ENCODE measurements around the gene DPY19L1.
"Not testable (repeated sequence)": the region's sequence is repeated elsewhere in the genome, so short reads cannot be mapped to it uniquely, and the experiment has no call there.

The DPY19L1 gene

DNA sequence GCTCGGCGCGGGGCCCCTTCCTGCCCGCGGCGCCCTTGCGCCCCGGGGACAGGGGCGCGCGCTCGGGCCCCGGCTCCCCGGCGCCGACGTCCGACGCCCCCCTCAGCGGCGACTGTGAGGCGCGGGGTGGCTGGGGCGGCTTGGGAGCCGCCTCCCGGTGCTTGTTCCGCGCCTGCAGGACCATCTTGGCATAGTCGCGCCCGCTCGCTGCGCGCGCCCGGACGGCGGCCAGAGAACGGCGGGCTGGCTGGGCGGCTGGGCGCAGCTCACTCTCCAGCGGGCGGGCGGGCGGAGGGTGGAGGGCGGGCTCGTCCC, at the start of gene DPY19L1:
Gene DPY19L1, minus strand, starts transcription at position 275 of the 315 bp plus-strand sequence. Its CDS starts 91 bp downstream, at position 184.
- DNase-seq, result no peak

DNA sequence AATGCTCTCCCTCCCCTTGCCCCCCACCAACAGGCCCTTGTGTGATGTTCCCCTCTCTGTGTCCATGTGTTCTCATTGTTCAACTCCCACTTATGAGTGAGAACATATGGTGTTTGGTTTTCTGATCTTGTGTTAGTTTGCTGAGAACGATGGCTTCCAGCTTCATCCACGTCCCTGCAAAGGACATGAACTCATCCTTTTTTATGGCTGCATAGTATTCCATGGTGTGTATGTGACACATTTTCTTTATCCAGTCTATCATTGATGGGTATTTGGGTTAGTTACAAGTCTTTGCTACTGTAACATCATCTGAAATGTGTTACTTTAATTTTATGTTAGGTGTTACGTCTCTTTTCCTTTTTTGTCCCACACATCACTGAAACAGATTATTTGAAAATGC, 42.2 kb upstream of the DPY19L1 start:
- DNase-seq, result not testable (repeated sequence)

DNA sequence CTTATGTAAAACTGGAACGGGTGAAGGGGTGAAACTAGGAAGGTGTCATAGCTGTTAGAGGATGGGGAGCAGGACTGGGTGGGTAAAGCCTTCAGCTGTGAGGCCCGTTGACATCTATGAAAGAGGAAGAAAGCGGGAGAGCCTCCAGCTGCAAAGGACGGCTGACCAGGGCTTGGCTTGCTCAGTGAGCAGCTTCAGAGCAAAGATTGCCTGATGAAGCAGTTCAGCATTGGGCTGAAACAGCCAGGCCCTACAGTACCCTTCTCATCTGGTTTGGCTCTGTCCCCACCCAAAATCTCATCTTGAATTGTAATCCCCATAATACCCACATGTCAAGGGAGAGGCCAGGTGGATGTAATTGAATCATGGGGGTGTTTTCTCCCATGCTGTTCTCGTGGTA, 36.7 kb upstream of the DPY19L1 start:
- not testable (repeated sequence) for DNase-seq

DNA sequence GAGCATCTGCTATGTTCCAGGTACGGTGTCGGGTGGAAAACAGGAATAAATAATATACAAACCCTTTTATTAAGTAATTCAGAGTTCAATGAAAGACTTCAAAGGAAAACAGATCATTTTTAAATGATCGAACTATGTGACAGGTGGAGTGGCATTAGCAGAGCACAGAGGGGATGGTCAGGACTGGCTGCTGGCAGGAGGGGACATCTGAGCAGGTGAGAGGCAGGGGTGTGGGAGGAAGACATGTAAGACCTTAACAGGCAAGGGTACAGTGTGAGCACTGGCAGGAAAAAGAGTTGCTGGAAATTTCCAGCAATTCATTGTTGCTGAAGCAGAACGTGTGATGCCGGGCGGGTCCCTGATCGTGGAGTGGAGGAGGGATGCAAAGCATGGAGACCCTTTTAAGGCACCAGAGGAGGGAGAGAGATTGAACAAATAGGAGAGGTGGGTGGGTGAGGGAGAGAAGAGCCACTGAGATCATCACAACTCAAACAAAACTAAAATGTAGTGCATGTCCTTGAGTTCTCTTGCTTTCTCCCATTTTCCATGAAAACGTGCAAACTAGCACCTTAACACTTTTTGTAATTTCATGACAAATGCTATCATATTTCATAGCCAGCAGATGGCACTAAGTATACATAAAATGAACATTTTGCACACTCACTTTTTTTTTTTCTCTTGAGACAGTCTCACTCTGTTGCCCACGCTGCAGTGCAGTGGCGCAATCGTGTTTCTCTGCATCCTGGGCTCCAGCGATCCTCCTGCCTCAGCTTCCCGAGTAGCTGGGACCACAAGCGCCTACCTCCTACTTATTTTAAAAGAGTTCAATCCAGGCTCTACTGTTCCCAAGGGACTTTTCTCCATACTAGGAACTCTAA, 35.9 kb upstream of the DPY19L1 start:
- DNase-seq, result not testable (repeated sequence)

DNA sequence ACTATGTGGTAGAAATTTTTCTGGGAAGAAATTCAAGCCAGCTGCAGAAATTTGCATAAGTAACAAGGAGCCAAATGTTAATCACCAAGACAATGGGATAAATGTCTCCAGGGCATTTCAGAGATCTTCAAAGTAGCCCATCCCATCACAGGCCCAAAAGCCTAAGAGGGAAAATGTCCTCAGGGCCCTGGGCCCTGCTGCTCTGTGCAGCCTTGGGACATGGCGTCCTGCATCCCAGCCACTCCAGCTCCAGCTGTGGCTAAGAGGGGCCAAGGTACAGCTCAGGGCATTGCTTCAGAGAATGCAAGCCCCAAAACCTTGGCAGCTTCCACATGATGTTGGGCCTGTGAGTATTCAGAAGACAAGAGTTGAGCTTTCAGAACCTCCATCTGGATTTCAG, 31.8 kb upstream of the DPY19L1 start:
- DNase-seq, result not testable (repeated sequence)

DNA sequence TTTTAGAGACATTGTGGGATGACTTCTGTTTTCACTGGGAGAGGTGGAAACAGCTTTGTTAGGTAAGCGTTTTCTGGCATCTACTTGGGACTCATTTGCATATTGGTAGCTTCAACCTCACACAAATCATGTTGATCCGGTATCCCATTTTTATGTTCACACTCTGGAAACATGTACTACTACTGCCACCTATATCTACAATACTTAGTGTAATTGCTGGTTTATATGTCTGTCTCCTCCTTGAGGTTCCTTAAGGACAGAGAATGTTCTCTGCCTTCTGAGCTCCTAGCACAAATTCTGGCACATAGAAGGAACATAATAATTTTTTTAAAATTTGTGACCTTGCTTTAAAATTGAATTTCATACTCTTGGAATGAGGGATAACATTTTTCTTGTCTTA, 28.1 kb upstream of the DPY19L1 start:
- not testable (repeated sequence) for DNase-seq

DNA sequence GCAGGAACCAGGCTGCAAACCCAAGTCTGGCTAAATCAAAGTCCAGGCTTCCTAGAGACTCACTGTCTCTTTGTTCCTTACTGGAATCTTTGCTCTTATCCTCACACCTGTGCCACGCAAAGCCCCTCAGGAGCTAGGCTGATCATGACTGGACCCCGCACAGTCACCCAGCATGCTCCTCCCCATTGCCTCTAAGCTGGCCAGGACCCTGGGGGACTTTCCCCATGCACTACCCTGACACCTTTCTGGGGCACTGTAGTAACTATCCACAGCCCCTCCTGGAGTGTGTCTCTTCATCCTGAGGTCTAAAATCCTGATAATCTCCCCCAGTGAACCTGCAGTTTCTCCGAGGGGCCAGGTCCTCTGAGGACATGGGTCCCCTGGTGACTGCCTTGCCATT, 21.3 kb upstream of the DPY19L1 start:
- not testable (repeated sequence) for DNase-seq

DNA sequence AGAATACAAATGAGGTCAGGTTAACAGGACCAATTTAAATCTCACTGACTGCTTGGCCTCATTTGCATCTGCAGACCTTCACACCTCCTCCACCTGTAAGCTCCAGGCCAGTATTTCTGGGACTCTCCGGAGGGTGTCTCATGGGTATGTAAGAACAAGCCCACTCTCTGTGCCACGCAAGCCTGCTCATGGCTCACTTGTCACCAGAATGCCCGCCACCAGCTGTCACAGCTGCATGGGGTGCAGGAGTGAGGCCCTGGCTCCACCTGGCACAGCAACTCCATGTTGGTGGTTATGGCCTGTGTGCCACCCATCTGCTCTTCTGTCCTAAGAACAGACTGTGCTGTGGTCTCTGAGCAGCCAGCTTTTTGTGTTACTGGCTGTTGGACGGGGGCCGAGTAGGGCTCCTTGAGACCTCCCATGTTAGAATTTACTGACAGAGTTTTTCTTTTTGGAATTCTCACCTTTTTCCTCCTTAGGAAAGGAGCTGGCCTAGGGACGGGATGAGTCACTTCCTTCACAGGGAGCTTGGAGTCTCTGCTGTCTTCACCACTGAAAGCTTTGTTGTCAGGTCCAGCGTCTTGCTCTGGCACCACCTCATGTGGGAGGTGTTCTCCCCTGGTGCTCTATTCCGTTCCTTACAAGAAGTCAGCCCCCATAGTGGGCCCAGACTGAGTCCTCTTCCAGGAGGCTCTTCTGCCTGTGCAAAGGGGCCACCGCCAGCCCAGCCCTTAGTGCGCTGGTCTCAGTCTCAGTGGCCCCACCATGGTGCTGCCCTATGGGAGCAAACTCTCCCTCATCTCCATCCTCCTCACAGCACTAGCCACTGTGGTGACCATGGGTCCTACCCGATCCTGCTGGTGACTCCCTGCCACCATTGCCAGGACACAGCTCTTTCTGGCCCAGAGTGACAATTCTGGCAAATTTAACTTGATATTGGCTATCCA, 20.5 kb upstream of the DPY19L1 start:
- DNase-seq, result not testable (repeated sequence)

DNA sequence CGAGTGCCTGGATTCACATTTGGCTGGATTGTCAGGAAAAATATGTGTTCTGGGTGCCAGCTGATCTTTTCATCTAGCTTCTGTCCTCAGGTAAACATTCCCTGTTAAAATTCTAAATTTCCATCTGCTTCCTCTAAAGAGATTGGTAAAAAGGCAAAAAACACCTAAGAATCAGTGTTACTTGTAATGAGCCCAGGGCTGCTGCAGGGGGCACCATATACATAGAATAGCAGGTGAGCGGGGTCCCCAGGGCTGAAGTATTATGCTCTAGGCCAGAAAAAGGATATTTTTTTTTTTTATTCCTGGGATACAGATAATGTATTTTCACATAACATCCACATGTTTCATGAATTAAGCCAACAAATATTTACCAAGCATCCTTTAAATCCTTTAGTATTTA, 18.4 kb upstream of the DPY19L1 start:
- DNase-seq, result not testable (repeated sequence)

DNA sequence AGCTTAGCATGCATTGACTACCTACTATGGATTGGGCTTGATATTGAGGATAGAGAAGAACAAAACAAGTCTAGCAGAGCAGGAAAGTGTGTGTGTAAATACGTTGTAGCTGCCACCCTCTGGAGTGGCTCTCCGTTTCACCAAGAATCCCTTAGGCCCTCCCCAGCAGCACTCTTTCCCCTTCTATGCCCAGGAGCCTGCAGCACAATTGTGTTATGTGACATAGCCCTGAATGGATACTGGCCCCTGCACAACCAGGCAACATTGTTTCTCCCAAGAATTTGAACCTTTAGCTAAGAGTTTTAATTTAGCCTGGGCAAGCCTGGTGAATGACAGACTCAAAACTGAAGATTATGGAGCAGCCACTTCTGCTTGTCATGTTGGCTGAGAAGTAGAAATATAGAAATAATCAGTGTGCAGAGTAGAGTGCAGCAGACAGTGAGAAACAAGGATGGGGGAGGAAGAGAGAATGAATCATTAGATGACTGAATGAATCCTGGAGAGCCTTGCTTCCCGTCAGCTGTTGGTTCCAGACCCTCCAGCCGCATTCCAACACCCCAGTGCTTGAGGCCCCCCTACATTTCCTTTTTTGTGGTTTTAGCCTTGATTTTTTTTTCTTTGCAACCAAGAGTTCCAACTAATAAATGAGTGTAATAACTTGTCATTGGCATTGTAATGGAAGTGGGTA, 16.3 kb upstream of the DPY19L1 start:
- not testable (repeated sequence) for DNase-seq

DNA sequence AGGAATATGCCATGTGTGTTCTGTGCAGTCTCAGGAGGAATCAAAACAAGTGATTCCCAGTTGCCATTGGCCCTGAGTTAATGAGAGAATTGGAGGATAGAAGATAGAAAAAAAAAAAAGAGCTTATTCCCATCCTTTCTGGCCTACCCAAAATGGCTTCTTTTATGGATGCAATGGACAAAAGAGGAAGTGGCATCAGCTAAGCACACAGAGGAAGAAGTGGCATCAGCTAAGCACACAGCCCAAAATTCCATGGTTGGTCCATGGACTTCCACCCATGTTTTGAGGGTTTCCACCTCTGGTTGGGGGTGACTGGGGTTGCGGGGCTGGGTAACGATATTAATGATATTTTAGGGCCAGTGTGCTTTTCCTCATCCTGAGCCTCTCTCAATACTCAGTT, 11.1 kb upstream of the DPY19L1 start:
- not testable (repeated sequence) for DNase-seq

DNA sequence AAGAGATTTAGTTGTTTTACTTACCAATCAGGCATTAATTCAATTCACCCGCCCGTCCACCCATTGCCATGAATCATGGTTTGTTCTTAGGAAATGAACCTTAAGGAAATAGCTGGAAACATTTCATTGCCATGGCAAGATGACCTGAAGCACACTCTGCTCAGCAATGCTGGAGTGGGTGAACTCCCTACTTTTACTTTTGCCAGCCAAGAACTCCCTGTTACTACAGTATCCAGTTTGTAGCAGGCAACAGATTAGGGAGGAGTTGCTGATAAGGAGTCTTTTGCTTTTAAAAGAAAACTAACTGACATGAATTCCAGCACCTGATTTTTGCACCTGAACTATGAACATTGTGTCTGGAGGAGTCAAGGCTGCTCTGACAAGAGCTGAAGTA, 10.6 kb upstream of the DPY19L1 start:
- not testable (repeated sequence) for DNase-seq

DNA sequence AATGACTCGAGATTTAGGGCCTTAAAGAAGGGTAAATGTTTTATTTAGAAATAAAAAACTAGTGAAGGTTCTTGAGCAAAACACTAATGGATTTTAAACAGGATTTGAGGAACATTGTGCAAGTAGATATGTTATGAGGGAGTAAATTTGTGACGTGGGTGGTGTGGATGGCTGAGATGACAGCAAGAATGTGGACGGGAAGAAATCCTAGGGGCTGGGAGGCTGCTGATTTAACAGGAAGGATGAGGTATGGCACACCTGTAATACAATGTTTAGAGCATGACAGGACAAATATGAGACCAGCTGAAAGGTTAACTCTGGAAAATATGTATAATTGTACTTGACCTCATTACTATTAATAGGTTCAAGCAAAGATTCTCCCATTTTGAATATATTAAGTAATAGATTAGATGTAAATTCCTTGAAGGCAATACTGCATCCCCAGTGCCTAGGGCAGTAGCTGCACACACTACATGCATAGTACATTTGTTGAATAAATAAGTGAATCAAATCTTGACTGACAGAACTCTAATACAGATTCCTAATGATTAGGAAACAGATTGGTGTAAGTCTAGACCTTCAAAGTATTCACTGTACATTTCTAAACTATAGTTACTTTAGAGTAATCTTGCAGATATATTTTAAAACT, 10.1 kb upstream of the DPY19L1 start:
- not testable (repeated sequence) for DNase-seq

DNA sequence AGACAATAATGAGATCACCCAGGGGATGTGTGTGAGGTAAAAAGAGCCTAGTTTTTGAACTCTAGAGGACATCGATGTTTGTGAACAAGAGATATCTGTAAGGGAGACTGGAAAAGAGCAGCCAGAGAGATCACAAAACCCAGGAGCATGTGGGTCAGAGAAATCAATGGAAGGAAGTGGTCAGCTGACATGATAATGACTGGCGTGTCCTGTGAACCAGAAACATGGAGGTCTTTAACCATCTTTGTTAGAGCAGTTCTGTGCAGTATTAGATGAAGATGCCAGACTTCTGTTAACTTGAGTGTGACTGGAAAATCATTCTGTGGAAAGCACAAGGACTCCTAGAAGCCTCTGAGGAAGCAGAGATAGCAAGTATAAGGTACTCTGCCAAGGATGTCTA, 6.0 kb upstream of the DPY19L1 start:
- DNase-seq, result not testable (repeated sequence)

DNA sequence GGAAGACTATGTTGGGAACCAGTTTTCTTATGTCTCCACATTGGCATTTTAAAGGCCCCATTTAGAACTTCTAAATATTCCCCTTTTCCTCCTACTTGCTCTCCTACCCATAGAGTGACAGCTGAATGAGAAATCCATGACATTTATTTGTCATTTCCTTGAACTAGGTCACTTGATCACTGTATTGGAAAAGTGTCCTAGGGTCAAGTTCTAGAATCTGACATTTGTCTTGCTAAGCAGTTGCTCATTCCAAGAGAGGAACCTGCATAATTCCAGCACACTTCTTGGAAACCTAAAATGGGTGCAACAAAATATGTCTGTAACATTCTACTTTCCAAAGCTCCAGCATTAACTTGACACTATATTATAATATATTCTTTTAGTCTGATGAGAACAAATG, 3.6 kb upstream of the DPY19L1 start:
- DNase-seq, result no peak

DNA sequence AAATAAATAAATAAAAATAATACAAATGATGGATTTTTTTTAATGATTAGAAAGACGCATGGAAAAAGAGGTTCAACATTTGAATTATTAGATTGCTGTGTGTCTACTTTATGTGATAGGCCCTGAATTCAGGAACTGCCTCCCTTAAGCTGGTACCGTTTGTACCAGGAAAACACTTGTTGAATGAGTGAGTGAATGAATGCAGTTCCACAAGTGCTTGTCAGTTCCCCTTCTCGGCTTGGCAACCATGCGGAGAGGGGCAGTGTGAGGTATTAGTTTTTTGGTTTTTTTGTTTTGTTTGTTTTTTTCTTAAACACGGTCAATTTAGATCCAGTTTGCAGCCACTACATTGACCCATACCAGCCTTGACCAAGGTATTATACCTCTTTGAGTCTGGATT, 2.1 kb upstream of the DPY19L1 start:
- DNase-seq, result no peak

DNA sequence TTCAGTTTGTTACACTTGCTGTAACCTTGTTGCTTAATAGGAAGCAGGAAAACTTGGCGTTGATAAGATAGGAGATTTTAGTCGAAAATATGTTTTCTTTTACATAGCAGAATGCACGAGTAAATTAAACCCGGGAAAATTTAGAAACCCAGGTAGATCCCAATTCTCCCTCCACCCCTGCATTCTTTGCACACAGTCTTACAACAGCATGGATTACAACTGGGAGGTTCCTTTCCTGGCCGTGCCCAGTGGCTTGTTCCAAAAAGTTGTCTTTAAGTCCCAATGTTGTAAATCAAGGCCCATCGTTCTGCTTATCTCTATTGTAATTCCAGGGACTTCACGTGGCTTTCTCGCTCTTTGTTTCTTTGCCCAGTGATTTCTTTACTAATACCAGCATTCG, 1.1 kb upstream of the DPY19L1 start:
- DNase-seq, result no peak

DNA sequence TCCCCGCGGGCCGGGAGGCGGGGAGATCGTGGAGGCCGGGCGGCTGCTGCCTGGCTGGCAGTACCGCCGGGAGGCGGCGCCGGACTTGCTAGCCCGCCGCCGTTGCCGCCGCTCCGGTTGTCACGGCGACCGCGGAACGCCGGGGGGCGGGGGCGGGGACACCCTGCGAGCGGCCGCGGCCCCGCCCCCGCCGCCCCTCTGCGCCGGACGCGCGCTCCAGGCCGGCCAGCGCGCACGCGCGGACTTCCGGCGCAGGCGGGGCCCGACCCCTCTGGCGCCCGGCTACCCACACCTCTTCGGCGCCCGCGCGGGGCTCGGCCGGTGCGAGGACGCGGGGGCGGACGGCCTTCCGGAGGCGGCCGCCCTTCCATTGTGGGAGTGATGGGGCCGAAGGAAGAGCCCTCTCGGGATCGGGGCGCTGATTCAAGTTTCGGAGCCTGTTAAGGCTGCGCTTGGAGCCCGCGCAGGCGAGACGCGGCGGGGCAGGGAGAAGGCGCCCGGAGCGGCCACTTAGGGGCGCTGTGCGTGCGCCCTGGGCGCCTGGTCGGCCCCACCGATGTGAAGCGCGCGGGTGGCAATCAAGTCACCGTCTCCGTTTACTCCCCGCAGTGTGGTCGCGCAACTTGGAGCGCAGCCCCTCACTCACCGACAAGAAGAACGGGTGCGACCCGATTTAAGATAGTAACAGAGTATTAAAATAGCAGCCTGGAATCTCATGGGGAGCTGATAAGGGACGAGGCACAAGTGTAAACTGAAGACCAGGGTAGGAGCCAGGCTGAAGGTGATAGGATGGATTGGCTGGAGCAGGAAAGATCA, 449 bp upstream of the DPY19L1 start:
- peak; percentile 89 for DNase-seq

DNA sequence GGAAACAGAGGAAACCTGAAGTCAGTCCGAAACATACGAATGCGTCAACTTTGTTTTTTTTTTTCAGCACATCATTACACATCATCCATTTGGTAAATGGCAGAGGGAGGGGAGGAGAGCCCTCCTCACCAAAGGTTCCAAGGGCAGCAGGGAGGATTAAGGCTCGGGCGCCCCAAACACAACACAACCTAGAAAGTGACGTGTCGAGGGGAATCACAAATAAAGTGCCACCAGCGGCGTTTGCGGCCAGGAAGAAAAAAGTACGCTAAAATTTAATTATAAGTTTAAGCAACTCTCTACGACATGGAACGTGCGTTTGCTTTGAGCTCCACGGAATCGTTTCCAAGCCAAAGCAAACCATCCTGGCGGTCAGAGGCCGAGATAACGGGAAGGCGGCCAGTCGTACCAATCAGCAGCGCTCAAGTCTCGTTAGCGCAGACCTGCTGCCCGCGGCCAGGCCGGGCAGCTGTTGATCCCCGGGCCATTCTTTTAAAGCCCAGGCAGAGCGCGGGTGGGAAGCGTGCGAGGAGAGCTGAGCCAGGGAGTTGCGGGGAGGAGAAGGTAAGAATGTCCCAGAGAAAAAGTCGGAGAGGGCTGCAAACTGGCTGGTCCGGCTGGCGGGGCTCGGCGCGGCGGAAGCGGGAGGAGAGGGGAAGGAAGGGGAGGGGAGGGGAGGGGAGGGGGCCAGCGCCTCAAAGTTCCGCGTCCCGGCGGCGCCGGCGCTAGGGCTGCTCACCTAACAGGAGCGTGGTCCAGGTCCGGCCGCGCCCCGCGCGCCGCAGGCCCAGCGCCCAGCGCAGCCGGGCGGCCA, 719 bp downstream of the DPY19L1 start:
- DNase-seq, result peak; percentile 26

DNA sequence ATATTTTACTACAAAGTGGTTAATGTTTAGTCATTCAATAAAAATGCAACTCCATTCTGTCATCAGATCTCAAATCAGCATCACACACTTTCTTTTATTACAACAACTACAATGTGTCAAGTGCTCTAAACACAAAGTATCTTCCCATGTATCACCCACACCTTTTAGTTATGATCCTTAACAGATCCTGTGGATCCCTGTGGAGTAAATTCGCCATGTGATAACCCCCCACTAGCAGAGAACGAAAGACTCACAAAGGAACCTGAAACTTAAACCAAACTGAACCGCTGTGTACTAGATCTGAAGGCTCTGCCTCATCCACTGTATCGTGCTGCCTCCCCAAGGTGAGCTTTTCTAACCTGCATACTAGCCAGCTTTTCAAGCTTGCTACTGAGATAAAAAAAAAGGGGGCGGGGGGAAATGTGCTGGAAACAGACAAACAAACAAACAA, 1.7 kb downstream of the DPY19L1 start:
- DNase-seq, result peak; percentile 24

DNA sequence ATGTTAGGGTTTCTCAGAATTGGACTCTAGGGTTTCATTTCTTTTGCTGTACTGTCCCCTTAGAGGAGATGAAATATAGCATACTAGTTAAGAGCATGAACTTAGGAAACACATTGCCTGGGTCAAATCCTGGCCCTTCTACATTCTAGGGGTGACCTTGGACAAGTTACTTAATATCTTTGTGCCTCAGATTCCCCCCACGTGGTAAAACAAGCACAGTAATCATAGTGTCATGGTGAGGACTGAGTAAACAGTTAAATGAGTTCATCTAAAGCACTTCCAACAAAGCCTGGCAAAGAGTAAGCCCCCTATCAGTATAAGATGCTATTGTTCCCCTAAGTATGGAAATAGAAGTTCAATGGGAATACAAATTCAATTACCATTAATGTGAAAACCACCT, 5.1 kb downstream of the DPY19L1 start:
- no peak for DNase-seq
